GM21528 (cell line): ENCODE data around the gene EXOC2.

Source experiments
- ATAC-seq: cut with Tn5 transposase; IDR thresholded peaks from one replicate; pipeline ENCODE4 v1.9.1; 2021; ENCODE audit warnings: mild to moderate bottlenecking, moderate library complexity; ENCODE audit not compliant: unreplicated experiment, low FRiP score

EXOC2 gene

GRCh38 chr6:548091-548490 lies 144.8 kb downstream of the EXOC2 start:
- ATAC-seq = no peak

- ATAC-seq = no peak
Measured at GRCh38 chr6:540490-540889, 152.4 kb downstream of the EXOC2 start.

- no peak for ATAC-seq
Measured at GRCh38 chr6:537114-537513, 155.8 kb downstream of the EXOC2 start.

- ATAC-seq = no peak
Measured at GRCh38 chr6:530425-530824, 162.5 kb downstream of the EXOC2 start.

- ATAC-seq = no peak
Measured at GRCh38 chr6:528989-529388, 163.9 kb downstream of the EXOC2 start.

- ATAC-seq = no peak
Measured at GRCh38 chr6:527989-528673, 164.8 kb downstream of the EXOC2 start.

- ATAC-seq = no peak
Measured at GRCh38 chr6:524803-525202, 168.1 kb downstream of the EXOC2 start.

GRCh38 chr6:520820-521219 lies 172.1 kb downstream of the EXOC2 start:
- no peak for ATAC-seq

- no peak for ATAC-seq
Measured at GRCh38 chr6:518218-518617, 174.7 kb downstream of the EXOC2 start.

- ATAC-seq = no peak
Measured at GRCh38 chr6:516213-516612, 176.7 kb downstream of the EXOC2 start.

- ATAC-seq = no peak
Measured at GRCh38 chr6:515267-515666, 177.7 kb downstream of the EXOC2 start.

- no peak for ATAC-seq
Measured at GRCh38 chr6:514396-514978, 178.5 kb downstream of the EXOC2 start.

GRCh38 chr6:513961-514360 lies 179.0 kb downstream of the EXOC2 start:
- ATAC-seq = no peak

GRCh38 chr6:513058-513457 lies 179.9 kb downstream of the EXOC2 start:
- ATAC-seq = no peak

GRCh38 chr6:511488-512137 lies 181.3 kb downstream of the EXOC2 start:
- no peak for ATAC-seq

- ATAC-seq = no peak
Measured at GRCh38 chr6:509676-510075, 183.3 kb downstream of the EXOC2 start.

- ATAC-seq = no peak
Measured at GRCh38 chr6:508614-509013, 184.3 kb downstream of the EXOC2 start.

GRCh38 chr6:508006-508405 lies 184.9 kb downstream of the EXOC2 start:
- ATAC-seq = no peak

GRCh38 chr6:506920-507622 lies 185.9 kb downstream of the EXOC2 start:
- no peak for ATAC-seq

- no peak for ATAC-seq
Measured at GRCh38 chr6:506508-506907, 186.4 kb downstream of the EXOC2 start.

GRCh38 chr6:505374-505773 lies 187.6 kb downstream of the EXOC2 start:
- ATAC-seq = no peak
